ENCODE data around the gene CD320. TPM values are rescaled to one million over a fixed set of nuclear protein-coding genes. Genes with fewer than 3 reads are reported as not detected.

The CD320 gene
- total and polyA plus RNA-seq, 2 of the 8 experiments (the other 6 are each of a cell fraction or from before 2014, with no cell fraction given), result 80.4 to 157 TPM

- ChIA-PET CTCF (ENCODE audit: partially characterized antibody) (interaction anchor here (0.6 to 2.0 kb wide), 6 partner anchors 12 to 327 kb away, joined by 3 to 5 read pairs (median 3); no protein-coding TSS in a partner anchor), POLR2A (ENCODE audit: partially characterized antibody) (interaction anchor here (1.0 to 2.1 kb wide), 3 partner anchors 15 to 98 kb away, joined by 3 to 9 read pairs (median 6); no protein-coding TSS in a partner anchor)
- H3K36me3 ChIP-seq (ENCODE audit: control insufficient read depth in 2 of 4, insufficient read depth in 4 of 4, low read length in 3 of 4), result peaks cover 8 to 33% (median 24%) of the 10 kb centered on the region in 4 experiments; a peak in 7 of 8 replicates
- H3K4me1 ChIP-seq (replicated peaks in 1 of 4; ENCODE audit: control insufficient read depth in 3 of 4, insufficient read depth in 4 of 4, low read length in 3 of 4), result peaks cover 0 to 2% (median 0%) of the 10 kb centered on the region in 4 experiments; a peak in 1 of 7 replicates
- no peak overlapping the region for H2AFZ ChIP-seq (ENCODE audit: low read length)
- H2BK5ac ChIP-seq (ENCODE audit: low read depth, low read length), result no peak overlapping the region
- no peaks in the 10 kb centered on the region; the same call in 1 of the 2 replicates for H3K79me1 ChIP-seq (ENCODE audit: low read depth, low read length)
- H4K5ac ChIP-seq (ENCODE audit: insufficient read length, low read depth, low read length), result no peak overlapping the region
- H4K91ac ChIP-seq (replicated peaks; ENCODE audit: insufficient read length, low read length), result no peak overlapping the region
- H3K4me2 ChIP-seq (ENCODE audit: insufficient read depth in 1 of 2, low read depth in 2 of 2, low read length in 2 of 2), result no peak overlapping the region
- H2BK20ac ChIP-seq (ENCODE audit: low read length), result no peak overlapping the region
- H2BK12ac ChIP-seq (ENCODE audit: low read depth, low read length), result no peak overlapping the region
- no peaks in the 10 kb centered on the region for H3K9me3 ChIP-seq (ENCODE audit: insufficient read depth in 2 of 2, low read depth in 1 of 2, low read length in 1 of 2)
- FAIRE-seq (no peak), DNase-seq (ENCODE audit: low read depth in 1 of 2, low spot score in 2 of 2) (no peak)
- H3K27ac ChIP-seq (ENCODE audit: low read depth, low read length), result no peak overlapping the region
- H3K18ac ChIP-seq (ENCODE audit: extremely low read depth, low read length), result no peak overlapping the region
- H2BK15ac ChIP-seq (ENCODE audit: low read length), result no peak overlapping the region
- WGBS, 2 experiments (ENCODE audit: extremely low coverage in 1 of 2, insufficient coverage in 1 of 2, insufficient read length in 1 of 2, insufficient replicate concordance in 2 of 2, low coverage in 1 of 2, low lambda C conversion rate in 2 of 2, missing lambda C conversion rate in 1 of 2), result 89% methylated on average over 14 of the region's 18 CpGs; no CpG with 5 or more reads in 1 of the 2 experiments
- H3K4ac ChIP-seq (replicated peaks; ENCODE audit: insufficient read length, low read depth, low read length), result no peak overlapping the region
- H3K27me3 ChIP-seq (replicated peaks in 1 of 4; ENCODE audit: control insufficient read depth in 3 of 4, extremely low read depth in 1 of 4, insufficient read depth in 3 of 4, low read length in 3 of 4), result no peaks in the 10 kb centered on the region
- peaks cover 5 to 8% of the 10 kb centered on the region in 2 experiments for H4K20me1 ChIP-seq (replicated peaks in 1 of 2; ENCODE audit: control insufficient read depth in 1 of 2, insufficient read depth in 2 of 2, low read length in 2 of 2)
- no peak overlapping the region for H3K4me3 ChIP-seq (ENCODE audit: extremely low read depth in 1 of 4, insufficient read depth in 2 of 4, low read depth in 3 of 4, low read length in 4 of 4)
- H3K56ac ChIP-seq (replicated peaks; ENCODE audit: insufficient read length, low read depth, low read length), result no peak overlapping the region
- no peak overlapping the region; the same call in 1 of the 2 replicates for H4K8ac ChIP-seq (ENCODE audit: extremely low read depth, insufficient read depth, low read length)
- H3K23me2 ChIP-seq (ENCODE audit: low read depth, low read length), result no peaks in the 10 kb centered on the region
- no peak overlapping the region for H2AK5ac ChIP-seq (ENCODE audit: low read depth, low read length)
- TF ChIP-seq JUN (IDR thresholded peaks at IDR 0.05; ENCODE audit: low read depth, low read length), result no peak
- no peak overlapping the region for H3K14ac ChIP-seq (ENCODE audit: insufficient read length)
- H3K23ac ChIP-seq (ENCODE audit: insufficient read length), result no peak overlapping the region
- no peak overlapping the region for H2BK120ac ChIP-seq (replicated peaks; ENCODE audit: low read depth, low read length)
- H3K79me2 ChIP-seq (ENCODE audit: control insufficient read depth in 1 of 2, insufficient read depth in 2 of 2, low read length in 2 of 2), result no peaks in the 10 kb centered on the region
- no peak overlapping the region for H3K9ac ChIP-seq (replicated peaks in 1 of 4; ENCODE audit: extremely low read depth in 1 of 4, low read depth in 3 of 4, low read length in 3 of 4)
Measured at GRCh38 chr19:8255426-8256125, 52.6 kb downstream of the CD320 start.

All from H1 (cell line).